GM12875 (cell line): ENCODE data around the gene LHCGR.

Source experiments
- H3K4me3 ChIP-seq: one replicate; pipeline ENCODE4 v1.5.1; 2011; ENCODE audit warnings: low read depth, low read length, control low read depth
- CTCF ChIP-seq: IDR thresholded peaks from 2 replicates; pipeline ENCODE4 v1.5.1; 2011; ENCODE audit warnings: low read depth, mild to moderate bottlenecking, control low read depth, inconsistent platforms, low read length, moderate library complexity, borderline replicate concordance; ENCODE audit not compliant: insufficient read depth

The LHCGR gene

GRCh38 chr2:48673581-48673980 is 81.9 kb downstream of the LHCGR start:
- TF ChIP-seq CTCF = no peak
- no peak overlapping the region for H3K4me3 ChIP-seq

- TF ChIP-seq CTCF = no peak
- H3K4me3 ChIP-seq = no peak overlapping the region
Observed at GRCh38 chr2:48668992-48669391, 86.5 kb downstream of the LHCGR start.

GRCh38 chr2:48651158-48651790 is 104.2 kb downstream of the LHCGR start:
- H3K4me3 ChIP-seq = no peak overlapping the region
- no peak for TF ChIP-seq CTCF

GRCh38 chr2:48638261-48638660 is 117.3 kb downstream of the LHCGR start:
- no peak overlapping the region for H3K4me3 ChIP-seq
- TF ChIP-seq CTCF = no peak
